NCI-H1436 (cell line): ENCODE results near the gene KCNH6.

Experiments
- DNase-seq: peaks from one replicate; lab custom pipeline; 2025; lab: John Stamatoyannopoulos, UW

Gene KCNH6

GRCh38 chr17:63511331-63511730 is 11.8 kb upstream of the KCNH6 start:
- no peak for DNase-seq

- no peak for DNase-seq
Observed at GRCh38 chr17:63512388-63512787, 10.8 kb upstream of the KCNH6 start.

- DNase-seq = no peak
Observed at GRCh38 chr17:63512896-63513644, 10.1 kb upstream of the KCNH6 start.

- DNase-seq = no peak
Observed at GRCh38 chr17:63514477-63514876, 8.7 kb upstream of the KCNH6 start.

- no peak for DNase-seq
Observed at GRCh38 chr17:63514974-63515373, 8.2 kb upstream of the KCNH6 start.

GRCh38 chr17:63515426-63515825 is 7.7 kb upstream of the KCNH6 start:
- DNase-seq = no peak

- no peak for DNase-seq
Observed at GRCh38 chr17:63516910-63517824, 6.0 kb upstream of the KCNH6 start.

- peak; percentile 53 for DNase-seq
Observed at GRCh38 chr17:63517825-63518534, 5.2 kb upstream of the KCNH6 start.

GRCh38 chr17:63519116-63519881 is 3.9 kb upstream of the KCNH6 start:
- no peak for DNase-seq

GRCh38 chr17:63519972-63520882 is 2.9 kb upstream of the KCNH6 start:
- DNase-seq = peak; percentile 76

GRCh38 chr17:63524051-63524450 is 893 bp downstream of the KCNH6 start:
- no peak for DNase-seq

- no peak for DNase-seq
Observed at GRCh38 chr17:63525190-63525946, 2.2 kb downstream of the KCNH6 start.

- no peak for DNase-seq
Observed at GRCh38 chr17:63526861-63527260, 3.7 kb downstream of the KCNH6 start.

- DNase-seq = no peak
Observed at GRCh38 chr17:63528183-63528582, 5.0 kb downstream of the KCNH6 start.

- no peak for DNase-seq
Observed at GRCh38 chr17:63529711-63530556, 6.8 kb downstream of the KCNH6 start.

- no peak for DNase-seq
Observed at GRCh38 chr17:63530557-63531021, 7.4 kb downstream of the KCNH6 start.

- peak; percentile 19 for DNase-seq
Observed at GRCh38 chr17:63531022-63531965, 8.1 kb downstream of the KCNH6 start.
